ENCODE measurements around the gene TRAK1. TPM values are rescaled to one million over a fixed set of nuclear protein-coding genes. Genes with fewer than 3 reads are reported as not detected.

Gene TRAK1
- total RNA-seq, 1 experiment from 2014 or later: 15.5 TPM

DNA sequence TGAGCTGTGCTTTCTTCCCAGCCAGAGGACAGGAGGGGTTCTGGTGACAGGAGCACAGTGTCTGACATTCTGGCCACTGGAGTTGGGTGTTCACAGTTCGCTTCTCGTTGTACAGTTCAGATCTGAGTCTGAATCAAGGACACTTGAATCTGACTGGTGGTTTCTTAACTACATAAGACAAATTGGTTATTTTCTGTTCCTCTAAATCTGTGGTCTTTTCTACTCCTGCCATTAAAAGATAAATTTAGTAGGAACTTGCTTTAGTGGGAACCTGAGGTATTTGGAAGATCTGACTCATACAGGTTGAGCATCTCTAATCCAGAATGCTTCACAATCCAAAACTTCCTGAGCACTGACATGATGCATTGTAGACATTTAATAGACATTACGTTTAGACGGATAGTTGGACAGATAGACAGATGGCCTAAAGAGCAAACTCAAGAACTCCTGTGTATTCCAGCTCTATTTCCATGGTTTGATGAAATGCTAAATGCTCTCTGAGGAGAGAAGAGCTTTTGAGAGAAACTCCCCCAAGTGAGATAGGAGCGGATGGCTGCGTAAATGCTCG, 103.9 kb downstream of the TRAK1 start:
- no peak for DNase-seq (ENCODE audit: extremely low read depth, low read depth)

DNA sequence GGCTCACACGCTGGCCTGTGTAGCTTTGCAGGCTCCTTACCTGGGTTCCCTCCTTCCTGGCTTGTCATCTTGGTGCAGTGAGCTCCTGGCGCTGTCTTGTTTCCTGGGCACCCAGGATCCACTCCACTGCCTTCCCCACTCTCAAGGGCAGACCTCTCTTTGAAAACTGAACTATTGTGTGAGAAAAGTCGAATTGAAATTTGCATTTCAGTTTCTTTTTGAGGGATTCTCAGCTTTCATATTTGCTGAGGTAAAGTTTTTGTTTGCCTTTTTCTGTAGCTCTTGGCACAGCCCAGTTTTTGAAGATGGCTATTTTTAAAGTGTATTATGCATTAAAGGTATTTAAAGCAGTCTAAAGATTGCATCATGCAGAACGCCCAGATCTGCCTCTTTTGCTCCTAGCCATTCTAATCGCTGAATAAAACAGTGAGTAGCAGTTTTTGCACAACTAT, 104.7 kb downstream of the TRAK1 start:
- DNase-seq (ENCODE audit: extremely low read depth, low read depth): no peak

DNA sequence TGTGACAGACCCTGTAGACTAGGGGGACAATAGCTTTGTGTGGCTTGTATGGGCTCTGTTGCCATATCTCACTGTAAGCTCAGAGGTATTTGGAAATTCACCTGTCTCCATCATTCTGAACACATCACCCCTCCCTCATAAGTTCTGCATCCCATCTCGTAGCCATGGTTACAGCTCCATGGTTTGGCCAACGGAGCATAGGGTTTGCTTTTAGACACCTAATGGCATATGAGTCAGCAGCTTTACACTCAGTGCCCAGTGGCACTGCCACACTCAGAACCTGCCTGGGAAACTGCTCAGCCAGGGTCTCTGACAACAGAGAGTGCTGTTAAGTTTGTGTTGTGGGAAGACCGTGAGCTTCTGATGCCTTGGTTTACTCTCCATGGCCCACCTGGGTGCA, 107.6 kb downstream of the TRAK1 start:
- no peak for DNase-seq (ENCODE audit: extremely low read depth, low read depth)

DNA sequence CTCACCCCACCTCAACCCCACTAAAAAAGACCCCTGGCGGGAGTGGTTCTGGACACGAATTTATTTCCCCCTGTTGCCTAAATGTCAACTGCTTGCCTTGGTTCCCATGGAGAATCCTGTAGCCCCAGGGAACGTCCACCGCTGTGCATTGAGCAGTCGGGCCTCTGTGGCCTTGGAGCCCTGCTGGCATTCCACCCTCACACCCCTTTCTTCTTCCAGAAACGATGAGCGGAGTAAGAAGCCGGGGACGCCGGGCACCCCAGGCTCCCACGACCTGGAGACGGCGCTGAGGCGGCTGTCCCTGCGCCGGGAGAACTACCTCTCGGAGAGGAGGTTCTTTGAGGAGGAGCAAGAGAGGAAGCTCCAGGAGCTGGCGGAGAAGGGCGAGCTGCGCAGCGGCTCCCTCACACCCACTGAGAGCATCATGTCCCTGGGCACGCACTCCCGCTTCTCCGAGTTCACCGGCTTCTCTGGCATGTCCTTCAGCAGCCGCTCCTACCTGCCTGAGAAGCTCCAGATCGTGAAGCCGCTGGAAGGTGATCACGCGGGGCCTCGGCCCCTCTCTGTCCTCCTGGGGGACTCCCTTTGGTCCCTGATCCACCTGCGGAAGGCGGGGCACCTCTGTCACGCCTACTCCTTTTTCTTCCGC, 111.2 kb downstream of the TRAK1 start:
- DNase-seq (ENCODE audit: extremely low read depth, low read depth): no peak

DNA sequence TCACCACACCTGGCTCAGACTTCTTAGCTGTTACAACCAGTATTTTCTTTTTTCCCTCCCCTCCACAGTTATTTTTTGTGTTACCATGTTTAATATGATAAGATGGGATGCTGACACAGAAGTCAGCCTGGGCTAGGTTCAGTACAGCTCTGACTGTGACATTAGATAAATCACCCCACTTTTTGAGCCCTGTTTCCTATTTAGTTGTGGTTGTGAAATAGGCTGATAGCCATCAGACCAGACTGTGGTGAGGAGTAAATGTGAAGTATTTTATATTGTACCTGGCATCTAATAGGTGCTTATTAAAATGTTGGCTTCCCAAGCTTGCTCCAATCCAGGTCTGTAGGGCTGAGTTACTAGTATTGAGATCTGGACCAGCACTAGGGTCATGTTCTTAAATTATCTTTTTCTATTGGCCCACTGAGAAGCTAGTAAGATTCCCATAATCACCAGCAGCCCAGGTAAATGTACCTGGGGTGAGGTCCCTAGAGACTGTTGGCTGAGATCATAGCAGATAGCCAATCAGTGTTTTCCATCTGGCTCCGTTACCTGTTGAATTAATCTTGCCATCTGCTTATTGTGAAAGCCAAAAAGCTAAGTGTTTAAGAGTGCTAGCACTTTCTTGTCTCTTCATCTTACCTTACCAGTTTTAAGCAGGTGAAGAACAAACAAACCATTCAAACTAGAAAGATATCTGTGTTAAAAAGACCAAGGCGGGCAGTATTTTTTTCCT, 113.9 kb downstream of the TRAK1 start:
- DNase-seq (ENCODE audit: extremely low read depth, low read depth): no peak

DNA sequence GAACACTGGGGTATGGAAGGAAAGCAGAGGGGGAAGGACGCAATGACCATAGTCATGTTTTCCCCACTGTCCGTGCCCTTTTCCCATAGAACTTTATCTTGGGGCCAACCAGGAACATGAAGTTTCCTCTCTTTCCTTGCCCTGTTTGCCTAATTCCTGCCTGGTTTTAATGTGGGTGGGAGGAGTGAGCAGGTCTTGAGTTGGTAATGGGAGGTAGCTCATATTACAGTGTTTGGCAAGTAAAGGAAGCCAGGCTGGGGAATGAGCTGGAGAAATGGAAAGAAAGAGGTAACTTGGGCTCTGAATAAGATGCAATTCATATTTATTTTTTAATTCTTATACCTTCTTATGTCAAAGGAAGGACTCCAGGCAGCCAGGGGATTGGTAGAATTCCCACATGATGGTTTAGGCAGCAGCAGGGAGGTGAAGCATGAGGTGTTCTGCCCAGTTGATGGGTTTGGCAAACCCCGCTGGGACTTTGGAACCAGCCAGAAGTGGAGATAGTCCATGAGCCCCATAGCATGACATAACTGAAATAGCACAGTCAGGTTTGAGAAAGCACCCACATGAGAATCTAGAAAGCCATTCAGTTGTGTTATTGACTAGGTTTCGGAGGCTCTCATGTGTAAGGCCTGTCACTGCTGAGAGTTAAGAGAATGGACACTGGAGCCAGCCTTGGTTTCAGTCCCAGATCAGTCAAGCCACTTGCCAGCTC, 114.8 kb downstream of the TRAK1 start:
- no peak for DNase-seq (ENCODE audit: extremely low read depth, low read depth)

DNA sequence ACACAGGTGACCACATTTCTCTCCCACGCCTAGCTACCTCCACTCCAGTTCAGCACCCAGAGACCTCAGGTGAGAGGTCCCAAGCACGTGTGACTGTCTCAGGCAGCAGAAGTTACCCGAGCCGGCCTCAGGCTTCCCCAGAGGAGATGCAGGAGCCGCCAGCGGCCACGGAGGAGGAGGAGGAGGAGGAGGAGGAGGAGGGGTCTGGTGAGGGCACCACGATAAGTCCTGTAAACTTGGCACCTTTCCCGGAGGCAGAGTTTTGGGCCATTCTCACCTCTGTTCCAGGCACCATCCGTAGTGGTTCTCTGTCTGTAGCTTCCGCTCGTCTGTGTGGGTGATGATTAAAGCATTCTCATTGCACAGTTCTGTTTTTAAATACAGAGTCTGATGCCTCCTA, 118.8 kb downstream of the TRAK1 start:
- no peak for DNase-seq (ENCODE audit: extremely low read depth, low read depth)

DNA sequence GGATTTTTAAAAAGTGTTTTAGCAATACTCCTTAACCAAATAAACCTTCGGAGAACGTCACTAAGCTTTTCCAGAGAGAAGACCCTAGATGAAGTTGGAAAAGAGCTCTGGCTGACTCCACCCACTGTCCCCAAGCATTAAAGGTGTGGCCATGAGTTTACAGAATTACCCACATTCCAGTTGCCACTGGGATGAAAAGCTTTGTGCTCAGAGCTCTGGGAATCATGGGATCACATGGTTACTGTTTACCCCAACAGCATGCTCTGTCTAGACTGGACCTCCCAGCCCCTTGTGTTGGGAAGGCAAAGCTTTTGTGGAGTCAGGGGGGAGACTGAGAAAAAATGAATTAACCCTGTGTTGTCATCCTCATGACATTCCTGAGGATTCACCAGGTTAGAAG, 119.6 kb downstream of the TRAK1 start:
- no peak for DNase-seq (ENCODE audit: extremely low read depth, low read depth)

DNA sequence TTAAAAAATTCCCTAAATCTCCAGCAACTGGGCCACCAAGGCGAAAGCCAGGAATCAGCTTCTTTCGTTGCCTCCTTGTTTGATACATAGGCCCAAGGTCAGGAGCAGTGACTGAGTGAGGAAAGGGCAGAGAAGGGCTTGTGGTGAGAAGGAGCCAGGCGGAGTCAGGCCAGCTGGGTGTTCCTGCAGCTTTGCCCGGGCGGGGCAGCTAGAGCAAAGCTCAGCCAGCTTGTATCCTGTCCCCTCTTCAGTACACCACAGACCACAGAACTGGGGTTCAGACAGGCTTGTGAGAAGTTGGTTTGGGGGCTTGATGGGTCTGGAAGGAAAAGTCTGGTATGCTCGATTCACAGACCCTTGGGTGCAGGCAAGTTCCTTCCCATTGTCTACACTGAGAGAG, 122.3 kb downstream of the TRAK1 start:
- DNase-seq (ENCODE audit: extremely low read depth, low read depth): no peak

DNA sequence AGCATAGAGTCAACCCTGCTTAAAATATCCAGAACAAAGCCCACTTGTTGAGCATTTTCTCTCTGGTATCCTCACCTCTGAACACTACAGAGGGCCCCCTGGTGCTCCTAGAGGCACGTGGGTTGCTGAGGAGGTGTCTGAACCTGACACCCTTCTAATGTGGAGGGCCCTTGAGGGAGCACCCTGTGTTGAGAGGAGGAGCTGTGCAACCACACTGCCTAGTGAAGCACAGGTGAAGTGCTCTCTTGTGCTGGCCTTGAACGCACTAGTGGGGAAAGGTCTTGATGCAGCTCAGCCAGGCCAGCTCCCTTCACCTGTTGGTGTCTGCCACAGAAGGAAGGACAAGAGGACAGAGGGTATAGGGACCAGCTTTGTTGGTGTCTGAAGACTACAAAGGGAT, 122.9 kb downstream of the TRAK1 start:
- DNase-seq (ENCODE audit: extremely low read depth, low read depth): no peak

DNA sequence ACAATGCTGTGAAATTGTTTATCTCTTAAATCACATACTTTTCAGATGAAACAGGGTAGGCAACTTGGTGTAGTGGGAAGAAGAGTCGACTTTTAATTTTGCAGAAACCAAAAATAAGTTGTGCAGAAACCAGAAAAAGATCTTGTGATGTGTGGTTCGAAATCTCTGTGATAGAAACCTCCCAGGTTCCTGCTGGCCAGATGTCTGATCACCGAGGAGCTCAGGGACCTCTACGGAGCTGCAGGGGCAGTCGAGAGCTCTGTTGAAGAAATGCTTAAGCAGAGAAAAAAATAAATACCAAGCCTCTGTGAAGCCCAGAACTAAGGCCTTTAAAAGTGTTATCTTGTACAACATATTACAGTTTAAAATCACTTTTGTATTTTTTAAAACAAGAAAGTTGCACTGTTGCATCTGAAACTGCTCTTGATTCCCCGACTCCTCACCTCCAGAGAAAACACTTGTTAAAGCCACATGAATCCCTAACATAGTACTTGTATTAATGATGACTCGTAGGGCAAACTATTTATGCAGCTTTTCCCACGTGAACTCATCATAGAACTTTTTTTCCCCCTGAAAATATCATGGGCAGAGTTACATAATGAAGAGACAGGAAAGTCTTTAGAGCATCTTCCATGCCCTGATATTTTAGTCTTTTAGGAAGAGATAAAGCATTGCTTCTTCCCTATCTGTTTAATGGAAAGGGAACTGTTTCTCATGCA, 123.6 kb downstream of the TRAK1 start:
- no peak for DNase-seq (ENCODE audit: extremely low read depth, low read depth)

DNA sequence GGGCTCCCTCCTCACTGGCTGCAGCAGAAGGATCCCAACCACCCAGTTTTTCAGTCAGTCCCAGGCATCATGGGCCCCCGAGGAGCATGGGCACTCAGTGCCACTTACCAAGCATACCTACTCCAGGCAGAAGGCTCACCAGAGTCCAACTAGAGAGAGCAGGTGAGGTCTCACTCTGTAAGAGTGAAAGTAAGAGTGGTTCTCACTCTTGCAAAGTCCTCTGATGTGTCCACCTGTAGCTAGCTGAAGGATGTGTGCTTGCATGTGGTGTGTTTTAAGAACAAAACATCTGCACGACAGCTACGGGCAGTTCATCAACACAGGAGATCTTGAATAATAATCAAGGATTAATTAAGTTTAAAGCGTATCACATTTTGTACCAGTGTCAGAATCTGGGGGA, 125.1 kb downstream of the TRAK1 start:
- no peak for DNase-seq (ENCODE audit: extremely low read depth, low read depth)

DNA sequence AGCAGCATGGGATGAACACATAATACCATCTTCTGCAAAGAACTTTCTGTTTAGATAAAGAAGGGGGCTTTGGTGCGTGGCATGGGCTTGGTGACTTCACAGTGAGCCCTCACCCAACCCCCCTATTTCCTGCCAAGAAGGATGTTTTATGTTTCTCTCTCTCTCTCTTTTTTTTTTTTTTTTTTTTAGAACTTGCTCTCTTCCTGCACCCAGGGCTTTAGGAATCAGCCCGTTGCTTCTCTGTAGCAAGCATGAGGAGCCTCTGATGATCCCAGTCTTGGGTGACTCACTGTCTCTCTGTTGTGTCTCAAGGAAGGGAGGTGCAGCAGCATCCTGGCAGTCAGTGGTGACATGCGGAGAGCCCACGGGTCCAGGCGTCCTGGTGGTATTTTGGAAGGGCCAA, 125.8 kb downstream of the TRAK1 start:
- DNase-seq (ENCODE audit: extremely low read depth, low read depth): no peak

DNA sequence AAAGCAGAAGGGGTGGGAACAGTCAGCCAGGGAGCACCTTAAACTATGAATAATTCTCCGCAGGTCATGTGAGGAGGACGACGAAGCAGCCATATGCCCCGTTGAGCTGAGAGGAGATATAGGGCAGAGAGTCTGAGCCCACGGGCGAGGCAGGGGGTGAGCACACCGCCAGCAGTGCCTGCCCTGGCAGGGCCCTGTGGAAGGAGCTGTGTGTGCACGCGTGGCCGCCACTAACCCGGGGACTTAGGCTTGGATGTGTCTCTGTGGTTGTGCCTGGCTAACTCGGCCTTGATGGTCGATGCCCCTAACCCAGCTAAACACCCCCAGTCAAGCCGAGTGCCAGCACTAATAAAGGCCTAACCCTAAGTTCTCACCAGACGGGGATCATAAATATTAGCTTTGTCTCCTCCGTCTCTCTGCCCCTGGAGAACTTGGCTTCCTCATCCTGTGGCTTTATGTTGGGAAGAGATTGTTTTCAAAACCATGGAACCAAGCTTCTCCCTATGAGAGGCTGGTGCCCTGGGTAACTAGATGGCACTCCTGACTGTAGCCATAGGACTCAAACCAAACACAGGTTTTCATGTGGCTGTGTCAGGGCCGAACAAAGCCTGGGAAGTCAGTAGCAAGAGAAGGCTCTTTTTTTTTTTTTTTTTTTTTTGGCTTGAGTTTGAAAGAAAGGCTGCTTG, 129.4 kb downstream of the TRAK1 start:
- DNase-seq (ENCODE audit: extremely low read depth, low read depth): no peak

DNA sequence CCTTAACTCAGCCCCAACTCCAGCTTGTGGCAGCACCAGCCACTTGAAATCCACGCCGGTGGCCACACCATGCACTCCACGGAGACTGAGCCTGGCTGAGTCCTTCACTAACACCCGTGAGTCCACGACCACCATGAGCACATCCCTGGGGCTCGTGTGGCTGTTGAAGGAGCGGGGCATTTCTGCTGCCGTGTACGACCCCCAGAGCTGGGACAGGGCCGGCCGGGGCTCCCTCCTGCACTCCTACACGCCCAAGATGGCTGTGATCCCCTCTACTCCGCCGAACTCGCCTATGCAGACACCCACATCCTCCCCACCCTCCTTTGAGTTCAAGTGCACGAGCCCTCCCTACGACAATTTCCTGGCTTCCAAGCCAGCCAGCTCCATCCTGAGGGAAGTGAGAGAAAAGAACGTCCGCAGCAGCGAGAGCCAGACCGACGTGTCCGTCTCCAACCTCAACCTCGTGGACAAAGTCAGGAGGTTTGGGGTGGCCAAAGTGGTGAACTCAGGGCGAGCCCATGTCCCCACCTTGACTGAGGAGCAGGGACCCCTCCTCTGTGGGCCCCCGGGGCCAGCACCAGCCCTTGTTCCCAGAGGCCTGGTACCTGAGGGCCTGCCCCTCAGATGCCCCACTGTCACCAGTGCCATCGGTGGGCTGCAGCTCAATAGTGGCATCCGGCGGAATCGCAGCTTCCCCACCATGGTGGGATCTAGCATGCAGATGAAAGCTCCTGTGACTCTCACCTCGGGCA, 132.0 kb downstream of the TRAK1 start:
- DNase-seq (ENCODE audit: extremely low read depth, low read depth): no peak

DNA sequence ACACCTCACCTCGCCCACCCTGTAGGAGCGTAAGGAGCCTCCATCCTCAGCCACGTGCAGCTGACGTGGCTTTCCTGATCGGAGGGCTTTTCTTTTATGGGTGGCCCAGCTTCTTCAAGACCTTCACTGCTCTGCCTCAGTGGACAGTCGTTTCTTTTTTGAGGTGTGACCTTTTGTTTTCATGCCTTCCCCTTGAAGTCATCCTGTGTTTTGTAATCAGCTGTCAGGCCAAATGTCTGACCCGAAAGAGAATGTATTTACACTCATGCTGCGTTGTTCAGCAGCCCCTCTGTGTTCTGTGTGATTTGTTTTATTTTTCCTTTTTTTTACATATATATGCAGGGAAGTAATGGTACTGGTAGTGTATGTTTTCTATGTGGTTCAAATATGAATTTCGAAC, 133.0 kb downstream of the TRAK1 start:
- DNase-seq (ENCODE audit: extremely low read depth, low read depth): no peak

DNA sequence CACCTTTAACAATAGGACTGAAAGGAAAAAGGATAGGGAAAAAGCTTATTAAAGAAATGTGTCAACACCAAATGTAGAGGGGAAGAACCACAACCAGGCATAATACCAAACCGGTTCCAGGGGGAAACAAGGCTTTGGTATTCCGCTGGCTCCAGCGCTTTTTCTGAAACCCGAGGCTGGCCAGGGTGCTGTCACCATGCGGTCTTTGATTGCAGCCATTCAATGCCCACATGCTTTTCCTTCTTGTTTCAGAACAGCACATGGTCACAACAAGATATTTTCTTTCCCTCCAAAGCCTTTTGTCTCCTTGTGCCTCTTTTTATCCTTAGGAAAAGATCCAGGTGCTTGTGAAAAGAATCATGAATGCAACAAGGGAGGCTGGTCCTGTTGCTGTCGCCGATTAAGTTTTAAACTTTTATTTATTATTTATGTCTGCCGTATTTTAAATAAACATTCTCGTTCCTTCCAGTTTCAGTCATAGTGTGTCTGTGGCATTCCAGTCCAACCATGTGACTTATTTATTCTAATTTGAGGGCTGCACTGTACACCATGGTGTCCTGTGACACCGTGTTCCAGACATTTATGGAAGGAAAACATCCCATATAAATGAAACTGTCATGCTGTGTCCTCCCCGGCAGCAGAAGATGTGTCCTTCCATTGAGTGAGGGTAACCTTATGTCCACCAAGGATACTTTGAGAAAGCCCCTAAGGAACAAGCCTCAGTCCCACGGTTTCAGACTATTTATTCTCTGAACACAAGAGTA, 133.7 kb downstream of the TRAK1 start:
- DNase-seq (ENCODE audit: extremely low read depth, low read depth): no peak

DNA sequence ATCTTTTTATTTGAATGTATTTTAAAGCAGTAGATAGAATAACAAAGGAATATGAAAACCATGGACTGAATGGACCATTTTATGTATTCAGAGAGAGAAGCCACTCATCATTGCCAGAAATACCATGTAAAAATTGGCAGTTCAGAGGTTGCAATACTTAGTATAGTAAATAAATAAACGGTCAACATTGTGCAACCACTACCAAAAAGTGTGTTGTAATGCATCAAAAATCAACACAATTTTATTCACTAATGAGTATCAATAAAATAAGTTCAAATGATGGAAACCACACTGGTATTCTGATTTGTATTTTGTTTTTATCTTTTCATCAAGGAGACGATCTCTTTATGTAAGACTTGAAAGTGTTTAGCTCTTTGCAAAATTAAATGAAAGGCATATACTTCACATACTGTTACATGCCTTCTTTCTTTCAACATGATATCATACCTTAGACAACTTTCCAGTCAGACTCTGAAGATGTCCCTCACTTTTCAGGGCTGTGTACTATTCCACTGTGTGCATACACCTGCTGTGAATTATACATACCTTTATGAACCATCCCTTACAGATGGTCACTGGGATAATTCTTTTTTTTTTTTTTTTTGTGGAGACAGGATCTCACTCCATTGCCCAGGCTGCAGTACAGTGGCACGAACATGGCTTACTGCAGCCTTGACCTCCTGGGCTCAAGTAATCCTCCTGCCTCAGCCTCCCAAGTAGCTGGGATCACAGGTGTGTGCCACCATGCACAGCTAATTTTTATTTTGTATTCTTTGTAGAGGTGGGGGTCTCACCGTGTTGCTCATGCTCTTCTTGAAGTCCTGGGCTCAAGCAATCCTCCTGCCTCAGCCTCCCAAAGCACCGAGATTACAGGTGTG, 134.6 kb downstream of the TRAK1 start:
- no peak for DNase-seq (ENCODE audit: extremely low read depth, low read depth)

Data from NCI-H460 (cell line).